GM12878 (cell line): ENCODE results near the gene RNF40. TPM values are rescaled to one million over a fixed set of nuclear protein-coding genes. Genes with fewer than 3 reads are reported as not detected.

Experiments
- ASH2L ChIP-seq: fragments of 300-600, 200-600 bp; sonication (generic); IDR thresholded peaks from 2 replicates; pipeline ENCODE4 v1.6.1; 2017; ENCODE audit warnings: low read depth, mild to moderate bottlenecking, borderline replicate concordance
- CEBPZ ChIP-seq: fragments of 150-350 bp; IDR thresholded peaks from 2 replicates; pipeline ENCODE4 v1.6.1; 2016; ENCODE audit warnings: low read depth, low read length
- CHD2 ChIP-seq: IDR thresholded peaks from 2 replicates; pipeline ENCODE4 v1.6.1; 2011; ENCODE audit warnings: low read depth, low read length, improper control_type of control experiment, borderline replicate concordance
- EGR1 ChIP-seq, 2 experiments: IDR thresholded peaks; 1 replicate in 1 of 2; 2 replicates in 1 of 2; pipeline ENCODE4 v1.6.1; 2011 to 2012; ENCODE audit warnings: low read depth in 2 of 2, low read length in 2 of 2, borderline replicate concordance in 1 of 2, mild to moderate bottlenecking in 1 of 2, moderate library complexity in 1 of 2
- ELK1 ChIP-seq: IDR thresholded peaks from 2 replicates; pipeline ENCODE4 v1.6.1; 2012; ENCODE audit warnings: low read depth, low read length, improper control_type of control experiment
- ESRRA ChIP-seq: IDR thresholded peaks from 2 replicates; pipeline ENCODE4 v1.6.1; 2012; ENCODE audit warnings: mild to moderate bottlenecking, low read length, improper control_type of control experiment
- HDGF ChIP-seq: fragments of 450-650 bp; IDR thresholded peaks from 2 replicates; pipeline ENCODE4 v1.6.1; 2016; ENCODE audit warnings: antibody characterized with exemption
- KDM1A ChIP-seq: fragments of 200-600 bp; sonication (generic); IDR thresholded peaks from 2 replicates; pipeline ENCODE4 v1.6.1; 2016; ENCODE audit warnings: borderline replicate concordance
- MAX ChIP-seq: IDR thresholded peaks from 2 replicates; pipeline ENCODE4 v1.6.1; 2012; ENCODE audit warnings: low read depth, low read length, improper control_type of control experiment
- NFYA ChIP-seq: IDR thresholded peaks from 2 replicates; pipeline ENCODE4 v1.6.1; 2011; ENCODE audit warnings: low read depth, mild to moderate bottlenecking, low read length, improper control_type of control experiment, borderline replicate concordance
- NKRF ChIP-seq: fragments of 450-650 bp; conservative IDR thresholded peaks from 2 replicates; pipeline ENCODE4 v1.6.1; 2017; ENCODE audit warnings: mild to moderate bottlenecking, moderate library complexity
- POLR2AphosphoS5 ChIP-seq: IDR thresholded peaks from 2 replicates; pipeline ENCODE4 v1.6.1; 2011; ENCODE audit warnings: mild to moderate bottlenecking, low read length, inconsistent platforms
- RAD51 ChIP-seq: fragments of 450-650 bp; IDR thresholded peaks from 2 replicates; pipeline ENCODE4 v1.6.1; 2016; ENCODE audit warnings: moderate library complexity, mild to moderate bottlenecking, inconsistent platforms
- RUNX3 ChIP-seq: IDR thresholded peaks from 2 replicates; pipeline ENCODE4 v1.6.1; 2012; ENCODE audit warnings: low read length, inconsistent platforms
- STAT3 ChIP-seq: IDR thresholded peaks from 2 replicates; pipeline ENCODE4 v1.6.1; 2011; ENCODE audit warnings: low read depth, low read length, improper control_type of control experiment
- SUPT20H ChIP-seq: IDR thresholded peaks from 2 replicates; pipeline ENCODE4 v1.6.1; 2011; ENCODE audit warnings: low read depth, mild to moderate bottlenecking, low read length, moderate library complexity, borderline replicate concordance; ENCODE audit not compliant: control insufficient read depth
- TARDBP ChIP-seq: IDR thresholded peaks from 2 replicates; pipeline ENCODE4 v1.6.1; 2016; ENCODE audit warnings: borderline replicate concordance
- TBL1XR1 ChIP-seq: IDR thresholded peaks from 2 replicates; pipeline ENCODE4 v1.6.1; 2012; ENCODE audit warnings: low read depth, low read length, improper control_type of control experiment
- TCF7 ChIP-seq: IDR thresholded peaks from 2 replicates; pipeline ENCODE4 v1.6.1; 2014; ENCODE audit warnings: antibody characterized with exemption, borderline replicate concordance
- ZBTB33 ChIP-seq: fragments of 450-650 bp; IDR thresholded peaks from 2 replicates; pipeline ENCODE4 v1.6.1; 2017; ENCODE audit warnings: mild to moderate bottlenecking
- polyA plus RNA-seq, 11 experiments: library from polyadenylated mRNA; depleted of rRNA in 4 of 11; unstranded in 6 of 11; stranded (reverse) in 5 of 11; fragments of >200 nt; fragmentation: Nextera tagmentation in 4 of 11; fragmentation: Illumina TruSeq in 1 of 11; extraction: Ambion mirVana in 4 of 11; extraction: Trizol in 1 of 11; gene quantifications; 1 replicate in 1 of 11; 2 replicates in 10 of 11; pipeline versions ENCODE4 v1.2.1 to v1.2.3, GENCODE V29; 2011 to 2016; ENCODE audit warnings: inconsistent platforms in 2 of 11, missing spikeins in 2 of 11, low read depth in 1 of 11
- total RNA-seq, 4 experiments: library from RNA; depleted of rRNA in 3 of 4; stranded (reverse); fragments of >200 nt in 3 of 4; fragmentation: Illumina TruSeq in 1 of 4; extraction: Trizol in 1 of 4; gene quantifications; 2 replicates each; pipeline versions ENCODE4 v1.2.1 to v1.2.3, GENCODE V29; 2013 to 2021

RNF40 gene
- total and polyA plus RNA-seq, 10 of the 15 experiments (the other 5 are each of a cell fraction or from before 2014, with no cell fraction given) = 3.7 to 97.6 (median 58.4) TPM

GRCh38 chr16:30786936-30787612 lies 25.0 kb downstream of the RNF40 start, which contains the start of gene ZNF629 (continued):
- TF ChIP-seq ESRRA = no peak
- no peak for TF ChIP-seq CEBPZ
- no peak for TF ChIP-seq TARDBP
- TF ChIP-seq MAX = no peak
- TF ChIP-seq NKRF = no peak
- no peak for TF ChIP-seq HDGF
- TF ChIP-seq ZBTB33 = no peak
- TF ChIP-seq KDM1A = no peak
- TF ChIP-seq RAD51 = no peak
- TF ChIP-seq RUNX3 = no peak
- 0 out of 2 replicates have a peak, but pooled peaks have one; percentile 36 for TF ChIP-seq ELK1
- no peak for TF ChIP-seq CHD2
- no peak for TF ChIP-seq STAT3
- no peak for TF ChIP-seq EGR1 (IDR thresholded peaks at IDR 0.05; ENCODE audit: borderline replicate concordance in 1 of 2, low read depth in 2 of 2, low read length in 2 of 2)
- TF ChIP-seq TBL1XR1 = no peak
- no peak for TF ChIP-seq NFYA
- TF ChIP-seq ASH2L = no peak
- no peak for TF ChIP-seq POLR2AphosphoS5
- no peak for TF ChIP-seq TCF7
- TF ChIP-seq SUPT20H = no peak
